ENCODE measurements around the gene COX18. TPM values are rescaled to one million over a fixed set of nuclear protein-coding genes. Genes with fewer than 3 reads are reported as not detected.

The COX18 gene, protein sequence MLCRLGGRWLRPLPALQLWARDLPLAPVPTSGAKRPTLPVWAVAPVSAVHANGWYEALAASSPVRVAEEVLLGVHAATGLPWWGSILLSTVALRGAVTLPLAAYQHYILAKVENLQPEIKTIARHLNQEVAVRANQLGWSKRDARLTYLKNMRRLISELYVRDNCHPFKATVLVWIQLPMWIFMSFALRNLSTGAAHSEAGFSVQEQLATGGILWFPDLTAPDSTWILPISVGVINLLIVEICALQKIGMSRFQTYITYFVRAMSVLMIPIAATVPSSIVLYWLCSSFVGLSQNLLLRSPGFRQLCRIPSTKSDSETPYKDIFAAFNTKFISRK
- 17.8 and 18.2 TPM in 2 replicates for total RNA-seq (2014; rRNA removed; shearing (Covaris generic); ENCODE audit: low replicate concordance)

DNA sequence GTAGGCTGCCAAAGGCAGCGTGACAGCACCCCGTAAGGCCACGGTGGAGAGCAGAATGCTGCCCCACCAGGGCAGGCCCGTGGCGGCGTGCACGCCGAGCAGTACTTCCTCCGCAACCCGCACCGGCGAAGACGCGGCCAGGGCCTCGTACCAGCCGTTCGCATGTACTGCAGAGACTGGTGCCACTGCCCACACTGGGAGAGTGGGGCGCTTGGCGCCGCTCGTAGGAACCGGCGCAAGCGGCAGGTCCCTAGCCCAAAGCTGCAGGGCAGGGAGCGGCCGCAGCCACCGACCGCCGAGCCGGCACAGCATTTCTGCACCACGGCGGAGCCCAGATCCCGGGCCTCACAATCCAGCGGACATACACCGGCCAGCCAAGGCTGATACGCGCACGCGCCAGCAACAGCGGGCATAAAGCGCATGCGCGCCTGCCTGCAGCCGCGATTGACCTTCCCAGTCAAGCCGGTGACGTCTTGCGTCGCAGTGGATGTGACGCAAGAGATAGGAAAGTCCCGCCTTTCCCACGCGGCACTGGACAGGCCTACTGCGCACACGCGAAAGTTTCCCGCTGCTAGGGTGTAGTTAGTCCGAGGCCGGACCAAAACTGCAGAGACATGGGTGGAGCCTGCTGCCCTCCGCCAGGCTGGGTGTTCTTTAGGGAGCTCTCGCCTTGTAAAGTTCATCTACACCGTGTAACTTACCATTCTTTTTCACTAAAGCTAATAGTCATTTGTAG, at the start of gene COX18:
Gene COX18, minus strand, starts transcription at position 379 of the 736 bp plus-strand sequence. Its CDS starts 67 bp downstream, at position 312.
- H3K9me3 ChIP-seq, result no peaks in the 10 kb centered on the region
- peak; percentile 93 for DNase-seq
- H3K4me3 ChIP-seq, result peak within 1 kb of the TSS; percentile 66
- H3K27me3 ChIP-seq, result no peaks in the 10 kb centered on the region
- peaks cover 14% of the 10 kb centered on the region for H3K36me3 ChIP-seq

DNA sequence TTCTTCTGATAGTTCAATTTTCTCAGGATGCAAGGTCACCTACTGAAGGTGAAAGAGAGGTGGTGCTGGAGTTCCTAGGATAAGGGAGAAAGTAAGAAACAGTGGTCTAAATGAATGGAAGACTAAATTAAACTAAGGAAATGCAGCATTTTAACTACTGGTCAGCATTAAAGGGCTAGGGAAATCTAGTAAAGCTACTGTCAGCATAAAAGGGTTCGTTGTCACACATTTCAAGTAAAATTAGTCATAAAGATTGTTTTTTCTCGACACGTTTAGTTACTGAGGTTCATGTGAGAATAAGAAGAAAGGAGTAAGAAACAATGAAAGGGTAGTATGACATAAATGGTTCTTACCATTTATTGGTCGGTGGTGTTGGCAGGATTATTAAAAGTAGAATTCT, 40.0 kb upstream of the COX18 start:
- H3K36me3 ChIP-seq, result peaks cover 25% of the 10 kb centered on the region
- no peaks in the 10 kb centered on the region for H3K9me3 ChIP-seq
- no peaks in the 10 kb centered on the region for H3K27me3 ChIP-seq
- no peak overlapping the region for H3K4me3 ChIP-seq
- DNase-seq, result no peak

DNA sequence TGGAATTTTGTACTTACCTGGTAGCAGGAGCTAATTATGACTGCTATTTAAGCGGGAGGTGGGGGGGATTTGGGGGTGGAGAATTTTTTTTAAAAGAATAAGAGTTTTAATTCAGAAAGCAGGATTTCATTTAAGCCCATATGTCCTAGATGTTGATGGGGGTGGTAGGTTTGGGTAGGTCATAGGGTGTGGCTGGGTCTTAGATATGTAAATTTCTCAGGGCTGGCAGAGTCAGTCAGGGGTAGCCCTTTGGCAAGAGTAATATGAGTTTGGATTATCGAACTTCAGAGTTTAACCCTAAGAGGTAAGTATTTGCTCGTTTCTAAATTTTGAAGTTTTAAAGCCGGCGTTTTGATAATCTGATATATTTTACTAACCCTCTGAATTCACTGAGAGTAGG, 35.2 kb upstream of the COX18 start:
- Histone ChIP-seq H3K9me3 (no peaks in the 10 kb centered on the region), H3K4me3 (no peak overlapping the region), H3K27me3 (no peaks in the 10 kb centered on the region), H3K36me3 (peaks cover 34% of the 10 kb centered on the region)
- no peak for DNase-seq

GRCh38 chr4:73103799-73104503, 34.4 kb upstream of the COX18 start:
- Histone ChIP-seq H3K27me3 (no peaks in the 10 kb centered on the region), H3K4me3 (no peak overlapping the region), H3K9me3 (no peaks in the 10 kb centered on the region), H3K36me3 (peaks cover 29% of the 10 kb centered on the region)
- DNase-seq, result no peak

- H3K36me3 ChIP-seq, result peaks cover 37% of the 10 kb centered on the region
- no peak for DNase-seq
- no peaks in the 10 kb centered on the region for H3K9me3 ChIP-seq
- no peak overlapping the region for H3K4me3 ChIP-seq
- H3K27me3 ChIP-seq, result no peaks in the 10 kb centered on the region
These were observed 29.6 kb upstream of the COX18 start for GRCh38 chr4:73099143-73099542.

DNA sequence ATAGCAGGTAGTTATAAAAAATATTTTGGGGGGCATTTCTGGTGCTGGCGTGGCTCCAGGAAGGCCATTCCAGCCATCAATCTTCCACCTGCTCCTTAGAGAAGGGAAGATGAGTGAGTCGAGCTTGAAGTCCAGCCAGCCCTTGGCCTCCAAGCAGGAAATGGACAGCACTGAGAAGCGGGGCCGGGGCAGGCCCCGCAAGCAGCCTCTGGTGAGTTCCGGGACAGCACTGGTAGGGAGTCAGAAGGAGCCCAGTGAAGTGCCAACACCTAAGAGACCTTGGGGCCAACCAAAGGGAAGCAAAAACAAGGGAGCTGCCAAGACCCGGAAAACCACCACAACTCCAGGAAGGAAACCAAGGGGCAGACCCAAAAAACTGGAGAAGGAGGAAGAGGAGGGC, 29.2 kb upstream of the COX18 start:
- DNase-seq, result no peak
- no peaks in the 10 kb centered on the region for H3K9me3 ChIP-seq
- H3K27me3 ChIP-seq, result no peaks in the 10 kb centered on the region
- H3K36me3 ChIP-seq, result peaks cover 38% of the 10 kb centered on the region
- H3K4me3 ChIP-seq, result no peak overlapping the region

DNA sequence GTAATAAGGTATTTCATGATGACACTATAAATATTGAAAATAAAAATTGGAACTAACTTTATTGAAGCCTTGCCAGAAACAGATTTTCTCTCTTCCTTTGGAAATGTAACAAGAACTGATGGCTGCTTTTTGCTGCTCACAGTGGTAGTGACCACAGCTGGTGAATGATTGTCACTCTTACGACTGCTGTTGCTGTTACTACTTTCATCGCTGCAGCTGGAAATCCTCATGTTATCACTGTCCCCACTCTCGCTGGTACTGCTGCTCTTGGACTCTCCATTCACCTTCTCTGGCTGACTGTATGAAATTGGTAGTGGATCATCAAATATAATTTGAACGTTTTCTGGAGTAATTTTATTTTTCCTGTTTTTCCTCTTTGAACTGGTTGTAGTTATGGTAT, 28.5 kb upstream of the COX18 start:
- Histone ChIP-seq H3K9me3 (no peaks in the 10 kb centered on the region), H3K4me3 (no peak overlapping the region), H3K27me3 (no peaks in the 10 kb centered on the region), H3K36me3 (peaks cover 40% of the 10 kb centered on the region)
- DNase-seq, result no peak

DNA sequence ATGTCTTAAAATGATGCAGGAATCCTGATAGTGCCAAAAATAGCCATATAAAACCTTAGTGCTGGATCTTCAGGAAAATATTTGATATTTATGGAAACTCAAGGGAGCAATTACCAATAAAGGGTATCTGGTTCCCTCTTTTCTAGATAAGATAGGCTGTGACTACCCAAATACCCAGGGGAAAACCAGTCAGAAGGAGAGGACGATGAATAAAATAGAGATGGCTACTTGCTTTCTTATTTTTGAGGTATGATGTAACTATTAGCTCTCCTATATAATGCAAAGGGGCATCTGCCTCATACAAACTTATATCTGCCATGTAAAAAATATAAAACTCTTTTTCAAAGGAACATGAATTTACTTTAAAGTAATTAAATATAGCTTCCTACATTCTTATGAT, 23.4 kb upstream of the COX18 start:
- DNase-seq, result no peak
- Histone ChIP-seq H3K36me3 (peaks cover 40% of the 10 kb centered on the region), H3K27me3 (no peaks in the 10 kb centered on the region), H3K9me3 (no peaks in the 10 kb centered on the region), H3K4me3 (no peak overlapping the region)

- peaks cover 34% of the 10 kb centered on the region for H3K36me3 ChIP-seq
- no peak overlapping the region for H3K4me3 ChIP-seq
- no peaks in the 10 kb centered on the region for H3K27me3 ChIP-seq
- H3K9me3 ChIP-seq, result no peaks in the 10 kb centered on the region
- no peak for DNase-seq
These were observed 21.2 kb upstream of the COX18 start for GRCh38 chr4:73090738-73091137.

DNA sequence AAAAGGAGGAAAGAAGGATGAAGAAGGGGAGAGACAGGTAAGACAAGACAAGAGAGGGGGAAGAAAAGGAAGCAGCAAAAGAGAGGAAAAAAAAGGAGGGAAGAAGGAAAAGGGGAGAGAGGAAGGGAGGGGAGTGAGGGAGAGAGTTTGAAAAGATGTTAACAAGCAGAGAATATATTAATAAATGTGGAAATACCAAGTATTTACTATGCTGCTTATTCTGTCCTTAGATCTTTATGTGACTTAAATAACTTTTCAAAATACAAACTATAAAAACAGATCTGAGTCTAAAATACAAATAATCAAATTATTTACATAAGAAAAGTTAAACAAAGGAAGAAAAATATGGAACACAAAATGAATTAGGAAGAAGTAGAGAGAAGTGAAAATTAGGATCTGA, 18.4 kb upstream of the COX18 start:
- Histone ChIP-seq H3K9me3 (no peaks in the 10 kb centered on the region), H3K36me3 (peaks cover 29% of the 10 kb centered on the region), H3K4me3 (no peak overlapping the region), H3K27me3 (no peaks in the 10 kb centered on the region)
- DNase-seq, result no peak

- DNase-seq, result no peak
- Histone ChIP-seq H3K4me3 (no peak overlapping the region), H3K36me3 (peaks cover 21% of the 10 kb centered on the region), H3K27me3 (no peaks in the 10 kb centered on the region), H3K9me3 (no peaks in the 10 kb centered on the region)
These were observed 16.8 kb upstream of the COX18 start for GRCh38 chr4:73086095-73086868.

- DNase-seq, result no peak
- peaks cover 23% of the 10 kb centered on the region for H3K36me3 ChIP-seq
These were observed 11.3 kb upstream of the COX18 start for GRCh38 chr4:73080789-73081188.

GRCh38 chr4:73075832-73076231, 6.3 kb upstream of the COX18 start:
- Histone ChIP-seq H3K36me3 (peaks cover 32% of the 10 kb centered on the region), H3K9me3 (no peaks in the 10 kb centered on the region), H3K27me3 (no peaks in the 10 kb centered on the region), H3K4me3 (no peak overlapping the region)
- no peak for DNase-seq

More at GRCh38 chr4:73080789-73081188, 11.3 kb upstream of the COX18 start:
- no peaks in the 10 kb centered on the region for H3K27me3 ChIP-seq
- H3K4me3 ChIP-seq, result no peak overlapping the region
- no peaks in the 10 kb centered on the region for H3K9me3 ChIP-seq

- Histone ChIP-seq H3K9me3 (no peaks in the 10 kb centered on the region), H3K36me3 (peaks cover 18% of the 10 kb centered on the region), H3K27me3 (no peaks in the 10 kb centered on the region), H3K4me3 (peak overlapping the region; percentile 66)
- DNase-seq, result no peak
These were observed 516 bp upstream of the COX18 start for GRCh38 chr4:73070074-73070390.

GRCh38 chr4:73068491-73069337, 802 bp downstream of the COX18 start:
- Histone ChIP-seq H3K36me3 (peaks cover 13% of the 10 kb centered on the region), H3K4me3 (peak overlapping the region; percentile 66), H3K27me3 (no peaks in the 10 kb centered on the region), H3K9me3 (no peaks in the 10 kb centered on the region)
- no peak for DNase-seq

DNA sequence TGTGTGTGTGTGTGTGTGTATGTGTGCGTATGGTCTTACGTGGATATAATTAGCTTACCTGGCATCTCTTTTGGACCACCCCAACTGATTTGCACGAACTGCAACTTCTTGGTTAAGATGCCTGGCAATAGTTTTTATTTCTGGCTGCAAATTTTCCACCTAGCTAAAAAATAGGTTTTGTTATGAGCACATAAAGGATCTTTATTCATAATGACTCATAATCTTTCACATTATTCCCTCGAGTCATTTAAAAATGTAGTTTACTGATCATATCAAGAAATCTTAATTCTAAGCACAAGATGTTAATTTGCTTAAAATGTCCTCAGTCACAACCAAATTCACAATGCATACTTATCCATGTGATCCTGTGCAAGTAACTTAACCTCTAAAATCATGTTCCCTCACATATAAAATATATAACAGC, 1.5 kb downstream of the COX18 start:
- Histone ChIP-seq H3K27me3 (no peaks in the 10 kb centered on the region), H3K36me3 (peaks cover 7% of the 10 kb centered on the region), H3K4me3 (peak overlapping the region; percentile 66), H3K9me3 (no peaks in the 10 kb centered on the region)
- DNase-seq, result no peak
